ENCODE data around the gene MPZL1.

DNA sequence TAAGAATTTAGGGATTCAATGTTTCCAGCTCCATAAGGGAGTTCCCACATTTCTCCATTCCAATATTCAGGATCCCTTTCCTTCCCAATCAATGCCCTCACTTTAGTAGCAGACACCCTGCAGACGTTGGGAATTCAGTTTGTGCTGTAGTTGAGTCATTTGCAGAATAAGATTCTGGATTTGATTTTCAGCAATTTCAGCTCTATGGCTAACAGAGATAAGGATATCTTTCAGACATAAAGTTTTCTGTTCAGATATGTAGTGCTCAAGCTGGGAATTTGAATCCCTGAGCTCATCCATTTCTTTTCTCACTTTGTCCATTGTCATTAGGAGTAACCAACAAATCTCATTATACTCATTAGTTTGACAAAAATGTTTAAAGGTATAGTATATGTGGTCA, 13.1 kb downstream of the MPZL1 start:
- TF ChIP-seq POLR2A (IDR thresholded peaks at IDR 0.05): no peak
- TF ChIP-seq, protein P1, sequence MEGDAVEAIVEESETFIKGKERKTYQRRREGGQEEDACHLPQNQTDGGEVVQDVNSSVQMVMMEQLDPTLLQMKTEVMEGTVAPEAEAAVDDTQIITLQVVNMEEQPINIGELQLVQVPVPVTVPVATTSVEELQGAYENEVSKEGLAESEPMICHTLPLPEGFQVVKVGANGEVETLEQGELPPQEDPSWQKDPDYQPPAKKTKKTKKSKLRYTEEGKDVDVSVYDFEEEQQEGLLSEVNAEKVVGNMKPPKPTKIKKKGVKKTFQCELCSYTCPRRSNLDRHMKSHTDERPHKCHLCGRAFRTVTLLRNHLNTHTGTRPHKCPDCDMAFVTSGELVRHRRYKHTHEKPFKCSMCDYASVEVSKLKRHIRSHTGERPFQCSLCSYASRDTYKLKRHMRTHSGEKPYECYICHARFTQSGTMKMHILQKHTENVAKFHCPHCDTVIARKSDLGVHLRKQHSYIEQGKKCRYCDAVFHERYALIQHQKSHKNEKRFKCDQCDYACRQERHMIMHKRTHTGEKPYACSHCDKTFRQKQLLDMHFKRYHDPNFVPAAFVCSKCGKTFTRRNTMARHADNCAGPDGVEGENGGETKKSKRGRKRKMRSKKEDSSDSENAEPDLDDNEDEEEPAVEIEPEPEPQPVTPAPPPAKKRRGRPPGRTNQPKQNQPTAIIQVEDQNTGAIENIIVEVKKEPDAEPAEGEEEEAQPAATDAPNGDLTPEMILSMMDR (IDR thresholded peaks at IDR 0.05): no peak

Measured in vagina (tissue), 2 donors.